Neural cell (in vitro differentiated cells): ENCODE measurements around the gene SNX6.

Experiments
- CTCF ChIP-seq: fragments of 450-650 bp; IDR thresholded peaks from 2 replicates; pipeline ENCODE4 v1.5.1; 2014; ENCODE audit warnings: antibody characterized with exemption, mild to moderate bottlenecking, moderate library complexity; ENCODE audit not compliant: poor library complexity, severe bottlenecking
- POLR2AphosphoS5 ChIP-seq: IDR thresholded peaks from 2 replicates; pipeline ENCODE4 v1.6.1; 2012
- REST ChIP-seq: IDR thresholded peaks from 2 replicates; pipeline ENCODE4 v1.6.1; 2012; ENCODE audit warnings: borderline replicate concordance

- TF ChIP-seq POLR2AphosphoS5 (no peak), CTCF (no peak), REST (no peak)
Observed at GRCh38 chr14:34568803-34569202, 61.1 kb downstream of the SNX6 start.
